Iris pigment epithelial cell (primary cell): ENCODE measurements around the gene BTN1A1.
"Not testable (repeated sequence)": the region's sequence is repeated elsewhere in the genome, so short reads cannot be mapped to it uniquely, and the experiment has no call there.

Source experiments
- DNase-seq: peaks from one replicate; pipeline ENCODE4 v3.0.0-alpha.2; 2011; ENCODE audit warnings: low read depth

Gene BTN1A1

DNA sequence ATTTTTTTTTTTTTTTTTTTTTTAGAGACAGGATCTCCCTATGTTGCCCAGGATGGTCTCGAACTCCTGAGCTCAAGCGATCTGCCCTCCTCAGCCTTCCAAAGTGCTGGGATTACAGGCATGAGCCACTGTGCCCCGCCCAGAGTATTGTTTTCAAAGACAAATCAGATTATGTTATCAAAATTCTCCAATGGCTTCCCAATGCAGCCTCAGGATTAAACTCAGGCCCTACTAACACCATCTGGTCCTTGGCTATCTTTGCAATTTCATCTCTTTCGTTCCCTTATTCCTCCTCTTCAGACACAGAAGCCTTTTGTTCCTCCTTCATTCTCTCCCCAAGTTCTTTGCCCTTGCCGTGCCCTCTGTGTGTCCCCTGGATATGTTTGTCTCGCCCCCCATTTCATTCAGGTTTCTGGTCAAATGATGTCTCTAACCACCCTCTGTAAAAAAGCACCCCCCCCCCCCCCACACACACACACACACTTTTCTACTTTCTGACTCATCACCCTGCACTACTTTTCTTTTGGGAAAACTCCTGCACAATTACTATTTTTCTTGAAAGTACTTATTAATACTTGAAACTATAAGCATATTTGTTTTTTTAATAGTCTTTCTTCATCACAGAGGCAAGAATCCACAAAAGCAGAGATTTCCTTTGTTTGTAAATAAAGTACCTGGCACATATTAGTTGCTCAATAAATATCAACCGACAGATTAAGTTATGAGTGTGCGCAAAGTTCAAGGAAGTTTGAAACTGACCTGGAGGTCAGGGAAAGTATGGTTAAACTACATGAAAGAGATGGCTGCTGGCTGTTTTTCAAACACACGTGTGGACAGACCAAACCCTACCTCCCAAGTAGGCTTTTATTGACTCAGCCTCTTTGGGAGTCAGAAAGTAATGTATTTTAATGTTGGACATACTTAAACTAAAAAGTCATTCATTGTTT lies 16.7 kb downstream of the BTN1A1 start:
- DNase-seq: peak; percentile 31

GRCh38 chr6:26519359-26519758 lies 19.3 kb downstream of the BTN1A1 start:
- no peak for DNase-seq

GRCh38 chr6:26520237-26520849 lies 20.2 kb downstream of the BTN1A1 start:
- peak; percentile 65 for DNase-seq

GRCh38 chr6:26520850-26521599 lies 20.9 kb downstream of the BTN1A1 start:
- DNase-seq: peak; percentile 74

DNA sequence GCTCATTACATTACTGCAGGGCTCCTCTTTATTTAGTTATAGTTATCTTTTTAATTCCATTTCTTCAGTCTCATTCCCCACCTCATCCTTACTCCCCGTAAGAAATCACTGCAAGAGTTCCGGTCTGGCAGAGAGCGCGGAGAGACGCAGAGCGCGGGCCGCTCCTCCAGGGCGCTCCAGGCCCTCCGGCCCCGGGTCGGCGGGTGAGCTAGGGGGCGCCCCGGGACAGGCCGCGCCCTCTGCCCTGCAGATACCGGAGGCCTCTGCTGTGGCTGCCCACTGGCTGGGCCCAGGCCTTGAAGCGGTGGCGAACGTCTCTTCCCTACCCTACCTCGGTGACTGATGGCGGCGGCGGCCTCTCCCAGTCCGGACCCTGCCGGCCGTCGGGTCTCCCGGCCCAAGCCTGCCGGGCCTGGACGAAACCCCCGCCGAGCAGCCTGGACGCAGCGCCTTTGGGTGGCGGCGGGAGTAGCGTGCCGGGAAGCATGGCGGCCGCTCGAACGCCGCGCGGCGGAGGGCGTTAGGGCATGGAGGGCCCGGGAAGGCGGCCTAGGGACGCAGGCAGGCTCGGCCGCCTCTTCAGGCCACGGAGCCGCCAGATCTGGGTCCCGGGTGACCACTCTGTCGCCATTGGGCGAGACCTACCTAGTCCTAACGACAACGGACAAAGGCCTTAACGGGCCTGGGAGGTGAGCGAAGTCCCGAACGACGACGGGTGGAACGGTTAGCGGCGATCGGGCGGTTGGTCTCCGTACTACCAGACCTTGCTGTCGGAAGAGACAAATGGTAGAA lies 21.7 kb downstream of the BTN1A1 start:
- peak; percentile 81 for DNase-seq

- DNase-seq: peak; percentile 45
Measured at GRCh38 chr6:26522486-26523228, 22.6 kb downstream of the BTN1A1 start.

GRCh38 chr6:26524314-26524713 lies 24.2 kb downstream of the BTN1A1 start:
- DNase-seq: not testable (repeated sequence)

GRCh38 chr6:26524722-26525370 lies 24.7 kb downstream of the BTN1A1 start:
- DNase-seq: no peak

GRCh38 chr6:26525838-26526237 lies 25.7 kb downstream of the BTN1A1 start:
- DNase-seq: no peak

DNA sequence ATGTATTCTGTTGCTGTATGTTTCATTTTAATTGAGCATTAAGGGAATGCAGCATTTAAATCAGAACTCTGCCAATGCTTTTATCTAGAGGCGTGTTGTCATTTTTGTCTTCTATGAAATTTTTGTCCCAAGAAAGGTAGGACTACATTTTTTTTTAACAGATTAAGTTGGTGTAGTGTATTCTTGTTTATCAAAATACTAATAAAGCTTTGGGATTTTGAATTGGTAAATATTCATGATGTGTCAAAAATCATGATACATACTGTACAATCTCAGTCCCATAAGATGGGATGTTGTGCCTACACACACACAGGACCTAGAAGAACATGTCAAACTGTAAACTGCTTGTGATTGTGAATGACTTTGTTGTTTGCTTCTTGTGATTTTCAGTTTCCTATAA lies 26.8 kb downstream of the BTN1A1 start:
- DNase-seq: no peak

- no peak for DNase-seq
Measured at GRCh38 chr6:26530203-26530602, 30.1 kb downstream of the BTN1A1 start.

- DNase-seq: no peak
Measured at GRCh38 chr6:26531897-26532296, 31.8 kb downstream of the BTN1A1 start.

DNA sequence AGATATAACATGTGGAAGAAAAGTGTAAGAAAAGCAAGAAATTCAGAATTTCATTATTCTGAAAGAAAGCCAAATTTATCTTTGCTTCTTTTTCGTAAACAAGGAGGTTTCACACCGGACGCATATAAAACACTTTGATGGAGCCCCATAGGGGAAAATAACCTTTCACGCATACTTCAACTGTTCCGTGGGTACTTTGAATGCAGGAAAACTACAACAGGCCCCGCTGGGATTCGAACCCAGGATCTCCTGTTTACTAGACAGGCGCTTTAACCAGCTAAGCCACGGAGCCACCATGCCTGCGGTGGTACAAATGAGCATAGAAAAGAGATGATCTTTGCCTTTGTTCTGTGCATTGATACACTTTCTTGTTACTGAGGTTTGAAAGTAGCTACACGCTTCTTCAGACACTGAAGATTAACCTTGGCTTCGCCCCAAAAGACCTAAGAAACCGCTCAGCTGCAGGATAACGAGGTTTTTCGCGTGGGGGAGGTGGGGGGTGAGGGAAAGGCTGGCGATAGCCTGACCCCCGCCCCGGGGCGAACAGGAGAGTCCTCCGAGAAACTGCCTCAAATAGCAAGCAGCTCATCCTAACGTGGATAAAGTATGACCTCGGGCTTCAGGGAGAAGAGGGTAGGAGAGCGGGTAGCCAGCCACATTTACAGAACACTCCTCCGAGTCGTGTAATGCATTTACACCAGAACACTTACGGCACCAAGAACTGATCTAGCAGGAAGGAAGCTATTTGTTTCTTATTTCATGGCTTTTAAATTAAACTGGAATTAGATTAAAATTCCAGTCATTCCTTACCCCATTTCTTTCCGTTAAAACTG lies 32.8 kb downstream of the BTN1A1 start:
- DNase-seq: peak; percentile 81

- DNase-seq: no peak
Measured at GRCh38 chr6:26533532-26533931, 33.4 kb downstream of the BTN1A1 start.

DNA sequence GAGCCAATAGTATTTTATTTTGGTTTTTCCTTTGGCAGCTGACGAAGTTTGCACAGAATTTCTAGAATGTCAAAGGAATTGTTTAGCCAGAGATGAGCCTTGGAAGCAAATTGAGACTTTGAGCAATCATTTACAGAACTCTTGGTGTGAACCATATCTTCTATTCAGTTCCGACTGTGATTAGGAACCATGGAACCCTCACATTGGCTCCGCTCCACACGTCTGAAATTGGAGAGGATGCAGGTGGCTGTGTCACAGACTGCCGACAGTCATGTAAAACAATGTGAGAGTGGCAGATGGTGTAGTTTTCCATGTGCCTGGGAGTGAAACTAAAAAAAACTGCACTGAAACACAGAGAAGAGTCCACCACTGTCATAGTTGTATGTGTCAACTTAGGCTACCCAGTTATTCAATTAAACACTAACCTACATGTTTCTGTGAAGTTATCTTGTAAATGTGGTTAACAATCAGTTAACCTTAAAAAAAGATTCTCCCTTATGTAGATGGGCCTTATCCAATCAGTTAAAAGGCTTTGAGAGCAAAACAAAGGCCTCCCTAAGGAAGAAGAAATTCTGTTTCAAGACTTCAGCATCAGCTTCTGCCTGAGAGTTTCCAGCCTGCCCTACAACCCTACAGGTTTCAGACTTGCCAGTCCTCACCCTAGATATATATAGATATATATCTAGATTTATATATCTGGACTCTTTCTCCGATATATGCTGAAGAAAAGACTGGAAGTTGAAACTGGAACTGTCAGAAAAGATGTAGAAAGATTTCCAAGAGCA lies 34.8 kb downstream of the BTN1A1 start:
- DNase-seq: no peak

DNA sequence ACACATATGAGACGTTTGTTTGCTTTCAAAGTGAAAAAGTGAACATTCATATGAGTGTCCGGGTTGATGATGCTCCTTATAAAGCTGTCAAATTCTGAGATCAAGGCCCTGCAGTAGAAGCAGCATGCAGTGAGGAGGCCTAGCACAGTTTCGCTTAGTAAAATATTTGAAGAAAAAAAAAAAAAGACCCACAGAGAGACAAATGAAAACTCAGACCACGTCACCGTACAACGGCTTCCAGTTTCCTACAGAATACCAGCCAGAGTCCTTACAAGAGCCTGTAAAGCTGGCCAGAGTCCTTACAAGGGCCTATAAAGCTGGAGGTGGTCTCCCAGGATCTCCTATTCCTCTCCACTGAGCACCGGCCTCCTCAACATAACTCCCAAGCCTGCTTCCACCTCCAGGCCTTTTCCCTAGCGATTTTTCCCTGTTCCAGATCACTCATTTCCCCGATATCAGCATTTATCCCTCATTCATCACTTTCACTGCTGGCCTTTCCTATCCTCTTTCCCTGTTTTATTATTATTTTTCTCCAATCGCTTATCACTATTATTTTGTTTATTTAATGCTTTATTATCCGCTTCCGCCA lies 36.6 kb downstream of the BTN1A1 start:
- DNase-seq: peak; percentile 78

DNA sequence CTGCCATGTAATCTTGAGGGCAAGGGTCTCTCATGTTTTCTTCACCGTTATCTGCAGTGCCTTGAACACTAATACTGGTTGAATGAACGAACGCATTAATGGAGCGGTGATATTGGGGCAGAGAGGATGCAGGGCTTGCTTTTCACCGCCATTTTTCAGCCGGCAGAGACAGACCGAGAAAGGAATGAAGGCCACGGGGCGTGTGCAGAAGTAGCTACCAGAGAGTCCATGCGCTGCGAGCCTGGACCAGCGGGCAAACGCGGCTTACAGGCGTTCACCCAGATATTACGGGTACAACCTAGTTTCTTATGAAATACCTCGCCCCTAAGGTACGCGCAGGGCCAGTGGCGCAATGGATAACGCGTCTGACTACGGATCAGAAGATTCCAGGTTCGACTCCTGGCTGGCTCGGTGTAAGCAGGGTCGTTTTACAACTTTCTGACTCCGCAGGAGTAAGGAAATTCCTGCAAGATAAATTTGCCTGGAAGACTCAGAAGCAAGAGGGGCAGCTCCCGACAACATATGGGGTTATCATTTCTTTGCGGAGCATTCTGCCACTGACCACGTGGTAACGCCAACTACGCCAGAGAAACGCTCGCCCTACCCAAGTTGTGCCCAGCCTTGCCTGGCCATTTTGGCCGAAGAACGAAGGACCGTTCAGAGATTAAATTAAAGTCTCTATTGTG lies 37.2 kb downstream of the BTN1A1 start:
- peak; percentile 96 for DNase-seq
